H9 (cell line): ENCODE results near the gene DLG2. TPM values are rescaled to one million over a fixed set of nuclear protein-coding genes. Genes with fewer than 3 reads are reported as not detected.

Experiments used
- DNase-seq: peaks from one replicate; pipeline ENCODE4 v3.0.0-alpha.2; 2017
- H2AFZ ChIP-seq: one replicate; pipeline ENCODE4 v1.6.1; 2013; ENCODE audit warnings: mild to moderate bottlenecking, low read length, control low read depth, moderate library complexity
- H2AK5ac ChIP-seq: 2 replicates; pipeline ENCODE4 v1.6.1; 2013; ENCODE audit warnings: low read length, control low read depth, mixed read lengths; ENCODE audit not compliant: insufficient read length
- H2BK120ac ChIP-seq: one replicate; pipeline ENCODE4 v1.6.1; 2013; ENCODE audit warnings: low read depth, mild to moderate bottlenecking, low read length, control low read depth, inconsistent platforms; ENCODE audit not compliant: poor library complexity, severe bottlenecking
- H2BK12ac ChIP-seq: 2 replicates; pipeline ENCODE4 v1.6.1; 2013; ENCODE audit warnings: low read length, control low read depth, mixed read lengths, low read depth; ENCODE audit not compliant: insufficient read length
- H2BK15ac ChIP-seq: 2 replicates; pipeline ENCODE4 v1.6.1; 2013; ENCODE audit warnings: low read depth, low read length, control low read depth
- H2BK20ac ChIP-seq: one replicate; pipeline ENCODE4 v1.6.1; 2013; ENCODE audit warnings: low read depth, mild to moderate bottlenecking, low read length, control low read depth, inconsistent platforms; ENCODE audit not compliant: poor library complexity, severe bottlenecking
- H2BK5ac ChIP-seq: 2 replicates; pipeline ENCODE4 v1.6.1; 2013; ENCODE audit warnings: low read length, control low read depth, mixed read lengths; ENCODE audit not compliant: insufficient read length
- H3K14ac ChIP-seq: 2 replicates; pipeline ENCODE4 v1.6.1; 2013; ENCODE audit warnings: low read length, control low read depth; ENCODE audit not compliant: insufficient read depth
- H3K18ac ChIP-seq: 2 replicates; pipeline ENCODE4 v1.6.1; 2013; ENCODE audit warnings: low read depth, mild to moderate bottlenecking, mixed read lengths, low read length, control low read depth; ENCODE audit not compliant: insufficient read length
- H3K23ac ChIP-seq: 2 replicates; pipeline ENCODE4 v1.6.1; 2013; ENCODE audit warnings: low read length, control low read depth, mixed read lengths, low read depth; ENCODE audit not compliant: insufficient read length
- H3K23me2 ChIP-seq: 2 replicates; pipeline ENCODE4 v1.6.1; 2013; ENCODE audit warnings: low read depth, mild to moderate bottlenecking, mixed read lengths, low read length, control low read depth; ENCODE audit not compliant: insufficient read length, poor library complexity, severe bottlenecking
- H3K27ac ChIP-seq: 2 replicates; pipeline ENCODE4 v1.5.1; 2013; ENCODE audit warnings: low read length, control low read depth, mixed read lengths, low read depth; ENCODE audit not compliant: insufficient read length
- H3K27me3 ChIP-seq: 2 replicates; pipeline ENCODE4 v1.6.1; 2013; ENCODE audit warnings: low read length, control low read depth, inconsistent platforms; ENCODE audit not compliant: insufficient read depth
- H3K4ac ChIP-seq: 2 replicates; pipeline ENCODE4 v1.6.1; 2013; ENCODE audit warnings: low read depth, mild to moderate bottlenecking, control low read depth, inconsistent platforms, low read length, moderate library complexity
- H3K4me1 ChIP-seq: 2 replicates; pipeline ENCODE4 v1.6.1; 2013; ENCODE audit warnings: low read length, control low read depth, inconsistent platforms; ENCODE audit not compliant: insufficient read depth
- H3K4me2 ChIP-seq: 2 replicates; pipeline ENCODE4 v1.6.1; 2013; ENCODE audit warnings: low read length, control low read depth, mixed read lengths; ENCODE audit not compliant: insufficient read length, insufficient read depth
- H3K56ac ChIP-seq: 2 replicates; pipeline ENCODE4 v1.6.1; 2013; ENCODE audit warnings: low read depth, mild to moderate bottlenecking, mixed read lengths, low read length, control low read depth; ENCODE audit not compliant: insufficient read length
- H3K79me1 ChIP-seq: 2 replicates; pipeline ENCODE4 v1.6.1; 2013; ENCODE audit warnings: low read depth, mild to moderate bottlenecking, moderate library complexity, low read length, control low read depth, inconsistent platforms; ENCODE audit not compliant: insufficient read depth, poor library complexity, severe bottlenecking
- H3K79me2 ChIP-seq: 2 replicates; pipeline ENCODE4 v1.6.1; 2013; ENCODE audit warnings: low read length, control low read depth, inconsistent platforms; ENCODE audit not compliant: insufficient read depth
- H3K9ac ChIP-seq: 2 replicates; pipeline ENCODE4 v1.6.1; 2013; ENCODE audit warnings: low read length, control low read depth, mixed read lengths; ENCODE audit not compliant: insufficient read length; ENCODE audit errors: extremely low read depth
- H3K9me3 ChIP-seq: one replicate; pipeline ENCODE4 v1.6.1; 2013; ENCODE audit warnings: low read depth, low read length, inconsistent platforms; ENCODE audit not compliant: control insufficient read depth
- H3T11ph ChIP-seq: one replicate; pipeline ENCODE4 v1.6.1; 2013; ENCODE audit warnings: mild to moderate bottlenecking, low read length, control low read depth, inconsistent platforms
- H4K20me1 ChIP-seq: one replicate; pipeline ENCODE4 v1.6.1; 2013; ENCODE audit not compliant: control insufficient read depth, insufficient read length, insufficient read depth
- H4K5ac ChIP-seq: 2 replicates; pipeline ENCODE4 v1.6.1; 2013; ENCODE audit warnings: low read depth, mild to moderate bottlenecking, mixed read lengths, low read length, control low read depth; ENCODE audit not compliant: insufficient read length
- H4K8ac ChIP-seq: replicated peaks from 2 replicates; pipeline ENCODE4 v1.6.1; 2013; ENCODE audit warnings: low read length, control low read depth, mixed read lengths, low read depth; ENCODE audit not compliant: insufficient read length
- H4K91ac ChIP-seq: 2 replicates; pipeline ENCODE4 v1.6.1; 2013; ENCODE audit warnings: low read depth, mild to moderate bottlenecking, moderate library complexity, mixed read lengths, low read length, control low read depth; ENCODE audit not compliant: insufficient read length
- H3K27ac Mint-ChIP-seq, 3 experiments: 2 replicates in 2 of 3; 3 replicates in 1 of 3; pipeline ENCODE4 v1.8.0; 2020 to 2021; ENCODE audit warnings: mixed read lengths in 3 of 3, mild to moderate bottlenecking in 1 of 3, moderate library complexity in 1 of 3
- H3K27me3 Mint-ChIP-seq: 2 replicates; pipeline ENCODE4 v1.8.0; 2021; ENCODE audit warnings: low read depth, mild to moderate bottlenecking, moderate library complexity, mixed read lengths
- H3K36me3 Mint-ChIP-seq, 3 experiments: 2 replicates in 2 of 3; 3 replicates in 1 of 3; pipeline ENCODE4 v1.8.0; 2020 to 2021; ENCODE audit warnings: low read depth in 3 of 3, mixed read lengths in 3 of 3; ENCODE audit not compliant: insufficient read depth in 1 of 3
- H3K4me1 Mint-ChIP-seq, 2 experiments: 2 replicates each; pipeline ENCODE4 v1.8.0; 2020; ENCODE audit warnings: mixed read lengths in 2 of 2
- H3K4me3 Mint-ChIP-seq, 2 experiments: 2 replicates in 1 of 2; 3 replicates in 1 of 2; pipeline ENCODE4 v1.8.0; 2020 to 2021; ENCODE audit warnings: mild to moderate bottlenecking in 2 of 2, mixed read lengths in 2 of 2, moderate library complexity in 1 of 2
- H3K9me3 Mint-ChIP-seq, 2 experiments: 2 replicates in 1 of 2; 3 replicates in 1 of 2; pipeline ENCODE4 v1.8.0; 2020; ENCODE audit warnings: mild to moderate bottlenecking in 2 of 2, mixed read lengths in 2 of 2, moderate library complexity in 1 of 2
- CTCF ChIP-seq: fragments of 200-600 bp; sonication (generic); conservative IDR thresholded peaks from 3 replicates; pipeline ENCODE4 v1.8.0; 2021; ENCODE audit warnings: antibody characterized with exemption, mild to moderate bottlenecking
- WGBS: extraction: QIAGEN DNeasy Blood & Tissue Kit; methylation state at CpG from one replicate; pipeline ENCODE4 v1.1.7; 2013; ENCODE audit warnings: missing lambda C conversion rate, low lambda C conversion rate, mixed read lengths; ENCODE audit not compliant: insufficient read length; ENCODE audit errors: extremely low coverage; 5-methylcytosine and 5-hydroxymethylcytosine counted together
- total RNA-seq: library from RNA; stranded (reverse); gene quantifications from 2 replicates; pipeline ENCODE4 v1.2.1, GENCODE V29; 2021

The DLG2 gene
- total RNA-seq, 1 experiment from 2014 or later: 8.0 TPM

GRCh38 chr11:83671289-83671688 lies 1955.9 kb downstream of the DLG2 start:
- Mint-ChIP-seq H3K36me3 (no peaks in the 10 kb centered on the region), H3K9me3 (no peaks in the 10 kb centered on the region), H3K27me3 (no peaks in the 10 kb centered on the region), H3K4me1 (peaks cover 0 to 5% of the 10 kb centered on the region in 2 experiments; a peak in 2 of 4 replicates), H3K4me3 (no peak overlapping the region), H3K27ac (no peak overlapping the region)
- Histone ChIP-seq H2BK20ac (no peak overlapping the region), H3T11ph (no peak overlapping the region), H3K4ac (no peak overlapping the region), H3K4me1 (peaks cover 3% of the 10 kb centered on the region; the same call in 1 of the 2 replicates), H3K9me3 (no peaks in the 10 kb centered on the region), H3K79me1 (no peaks in the 10 kb centered on the region), H3K27ac (no peak overlapping the region), H4K91ac (no peak overlapping the region), H2BK15ac (no peak overlapping the region), H3K27me3 (no peaks in the 10 kb centered on the region), H3K9ac (no peak overlapping the region), H3K56ac (no peak overlapping the region), H3K14ac (no peak overlapping the region), H2AK5ac (no peak overlapping the region), H2BK120ac (no peak overlapping the region), H4K5ac (no peak overlapping the region), H3K4me2 (no peak overlapping the region), H2BK12ac (no peak overlapping the region), H4K20me1 (no peaks in the 10 kb centered on the region), H3K79me2 (no peaks in the 10 kb centered on the region), H4K8ac (no peak overlapping the region), H3K23me2 (no peaks in the 10 kb centered on the region), H3K23ac (no peak overlapping the region), H2BK5ac (no peak overlapping the region), H3K18ac (no peak overlapping the region), H2AFZ (no peak overlapping the region)
- no peak for DNase-seq
- no CpG with 5 or more reads among the region's 2 CpGs for WGBS
- TF ChIP-seq CTCF: no peak; the same call in 2 of the 3 replicates
